Measurements from ENCODE around the gene TFAP2E.

GRCh38 chr1:35531368-35531767 lies 41.7 kb upstream of the TFAP2E start:
- TF ChIP-seq CTCF (IDR thresholded peaks at IDR 0.05; ENCODE audit: low read depth, low read length) (no peak), MAX (IDR thresholded peaks at IDR 0.05; ENCODE audit: low read depth, low read length) (no peak), POLR2A (IDR thresholded peaks at IDR 0.05; ENCODE audit: extremely low read depth, insufficient read length) (no peak), MYC (IDR thresholded peaks at IDR 0.05; ENCODE audit: low read depth, low read length) (no peak)

Measured in NB4 (cell line).